ENCODE results near the gene ABCF3. TPM values are rescaled to one million over a fixed set of nuclear protein-coding genes. Genes with fewer than 3 reads are reported as not detected.

Gene ABCF3
- total and polyA plus RNA-seq, 2 donors (not counting 3 experiments of a cell fraction or from before 2014, with no cell fraction given): 68.8 to 73.4 TPM

GRCh38 chr3:184174284-184174645 is 11.7 kb upstream of the ABCF3 start:
- Histone ChIP-seq H3K9ac (replicated peaks; ENCODE audit: extremely low read depth, insufficient read depth, low read length) (no peak overlapping the region), H2AFZ (ENCODE audit: low read depth, low read length) (no peak overlapping the region), H3K4me2 (ENCODE audit: insufficient read depth, low read length) (no peak overlapping the region), H3K9me3 (replicated peaks; ENCODE audit: control insufficient read depth, insufficient read depth, low read length) (no peaks in the 10 kb centered on the region), H3K27ac (ENCODE audit: insufficient read depth, low read depth, low read length) (no peak overlapping the region), H3K27me3 (ENCODE audit: control insufficient read depth in 2 of 2, insufficient read depth in 2 of 2, low read length in 2 of 2) (no peaks in the 10 kb centered on the region), H3K79me2 (ENCODE audit: control insufficient read depth, insufficient read depth, low read length) (peaks cover 40% of the 10 kb centered on the region), H3K4me3 (replicated peaks in 1 of 3; ENCODE audit: insufficient read depth in 1 of 3, low read depth in 1 of 3, low read length in 3 of 3) (no peak overlapping the region), H4K20me1 (replicated peaks; ENCODE audit: control insufficient read depth, extremely low read depth, insufficient read depth, low read length) (no peaks in the 10 kb centered on the region), H3K9me1 (replicated peaks; ENCODE audit: control insufficient read depth, extremely low read depth, insufficient read depth, low read length) (no peaks in the 10 kb centered on the region), H3K4me1 (ENCODE audit: control insufficient read depth, extremely low read depth, insufficient read depth, low read length) (peaks cover 19% of the 10 kb centered on the region), H3K36me3 (ENCODE audit: control insufficient read depth in 2 of 2, extremely low read depth in 1 of 2, insufficient read depth in 2 of 2, low read length in 2 of 2) (peaks cover 13 to 39% of the 10 kb centered on the region in 2 experiments)
- POLR2A ChIA-PET: interaction anchor here (0.7 to 1.7 kb wide), 4 partner anchors 11 to 160 kb away, joined by 3 to 5 read pairs (median 5); partner anchors contain the start of gene ABCF3
- TF ChIP-seq POLR2AphosphoS5 (IDR thresholded peaks at IDR 0.05; ENCODE audit: insufficient read depth, low read depth, low read length): no peak
- TF ChIP-seq EZH2 (IDR thresholded peaks at IDR 0.05; ENCODE audit: borderline replicate concordance, low read depth, low read length, severe bottlenecking): no peak
- no peak for TF ChIP-seq MYC (IDR thresholded peaks at IDR 0.05; ENCODE audit: low read depth, low read length)
- TF ChIP-seq MAX (IDR thresholded peaks at IDR 0.05; ENCODE audit: insufficient read depth, insufficient read length): no peak
- no peak for TF ChIP-seq POLR2A (IDR thresholded peaks at IDR 0.05; ENCODE audit: low read depth, low read length)
- TF ChIP-seq JUN (IDR thresholded peaks at IDR 0.05; ENCODE audit: borderline replicate concordance, insufficient read depth, insufficient read length, low read depth): no peak
- TF ChIP-seq GATA2 (IDR thresholded peaks at IDR 0.05; ENCODE audit: insufficient read depth, insufficient read length, low read depth, low read length): no peak
- no peak for TF ChIP-seq FOS (IDR thresholded peaks at IDR 0.05; ENCODE audit: borderline replicate concordance, insufficient read depth, low read length)
- no peak for TF ChIP-seq CTCF (IDR thresholded peaks at IDR 0.05; ENCODE audit: extremely low read depth in 1 of 2, insufficient read depth in 1 of 2, low read depth in 1 of 2, low read length in 2 of 2)
- dilution Hi-C loops (cut with MboI; ENCODE audit: extremely low pct_ligation_motif_present, low sequenced_read_pairs): no loop called here
- no TSS peak for BruUV-seq (replicated peaks)
- DNase-seq (ENCODE audit: low read depth, low spot score) (no peak), FAIRE-seq (no peak)
- CTCF ChIA-PET: interaction anchor here (0.6 to 2.1 kb wide), 8 partner anchors 9 to 76 kb away, joined by 3 to 11 read pairs (median 4); partner anchors contain the start of genes DVL3 and EEF1AKMT4
- intact Hi-C loops (cut with micrococcal nuclease): loop anchor here (1.0 to 2.0 kb wide), 4 partner anchors 17 to 157 kb away; partner anchors contain the start of genes ABCC5 and PSMD2
